Skeletal muscle satellite cell (primary cell): ENCODE results near the gene PSMD5.

Experiments
- H3K27me3 ChIP-seq: 2 replicates; pipeline ENCODE4 v1.7.0; 2013; ENCODE audit warnings: low read length; ENCODE audit not compliant: control insufficient read depth, insufficient read depth
- H3K36me3 ChIP-seq: 2 replicates; pipeline ENCODE4 v1.7.0; 2013; ENCODE audit warnings: mild to moderate bottlenecking, control low read depth, low read length; ENCODE audit not compliant: insufficient read depth
- H3K4me1 ChIP-seq: 2 replicates; pipeline ENCODE4 v1.7.0; 2013; ENCODE audit warnings: low read length; ENCODE audit not compliant: control insufficient read depth, insufficient read depth
- H3K4me2 ChIP-seq: 2 replicates; pipeline ENCODE4 v1.7.0; 2013; ENCODE audit warnings: mild to moderate bottlenecking, low read length
- H3K4me3 ChIP-seq: 2 replicates; pipeline ENCODE4 v1.7.0; 2013; ENCODE audit warnings: low read length
- H3K9ac ChIP-seq: 2 replicates; pipeline ENCODE4 v1.7.0; 2013; ENCODE audit warnings: mild to moderate bottlenecking, low read depth, low read length, moderate library complexity
- H3K9me3 ChIP-seq: replicated peaks from 2 replicates; pipeline ENCODE4 v1.7.0; 2013; ENCODE audit warnings: mild to moderate bottlenecking, control low read depth, low read length

Gene PSMD5

GRCh38 chr9:120863833-120864232 lies 21.1 kb upstream of the PSMD5 start:
- Histone ChIP-seq H3K4me2 (no peak overlapping the region), H3K27me3 (no peaks in the 10 kb centered on the region), H3K4me3 (no peak overlapping the region), H3K9me3 (no peaks in the 10 kb centered on the region), H3K36me3 (peaks cover 56% of the 10 kb centered on the region), H3K9ac (no peak overlapping the region), H3K4me1 (peaks cover 6% of the 10 kb centered on the region)

GRCh38 chr9:120862452-120862851 lies 19.7 kb upstream of the PSMD5 start:
- Histone ChIP-seq H3K4me3 (no peak overlapping the region), H3K36me3 (peaks cover 64% of the 10 kb centered on the region), H3K4me1 (no peaks in the 10 kb centered on the region), H3K9me3 (no peaks in the 10 kb centered on the region), H3K4me2 (no peak overlapping the region), H3K27me3 (no peaks in the 10 kb centered on the region), H3K9ac (no peak overlapping the region)

- Histone ChIP-seq H3K36me3 (peaks cover 65% of the 10 kb centered on the region), H3K9me3 (no peaks in the 10 kb centered on the region), H3K4me1 (no peaks in the 10 kb centered on the region), H3K4me2 (no peak overlapping the region), H3K27me3 (no peaks in the 10 kb centered on the region), H3K9ac (no peak overlapping the region), H3K4me3 (no peak overlapping the region)
Observed at GRCh38 chr9:120861935-120862334, 19.2 kb upstream of the PSMD5 start.

- no peak overlapping the region for H3K9ac ChIP-seq
- H3K36me3 ChIP-seq: peaks cover 59% of the 10 kb centered on the region
Observed at GRCh38 chr9:120860083-120860482, 17.4 kb upstream of the PSMD5 start.

GRCh38 chr9:120859361-120859760 lies 16.6 kb upstream of the PSMD5 start:
- no peak overlapping the region for H3K9ac ChIP-seq
- H3K4me2 ChIP-seq: no peak overlapping the region
- H3K36me3 ChIP-seq: peaks cover 59% of the 10 kb centered on the region
- H3K4me3 ChIP-seq: no peak overlapping the region
- no peaks in the 10 kb centered on the region for H3K9me3 ChIP-seq
- no peaks in the 10 kb centered on the region for H3K27me3 ChIP-seq
- H3K4me1 ChIP-seq: no peaks in the 10 kb centered on the region

More at GRCh38 chr9:120860083-120860482, 17.4 kb upstream of the PSMD5 start:
- Histone ChIP-seq H3K4me2 (no peak overlapping the region), H3K9me3 (no peaks in the 10 kb centered on the region), H3K4me3 (no peak overlapping the region), H3K4me1 (no peaks in the 10 kb centered on the region), H3K27me3 (no peaks in the 10 kb centered on the region)

- H3K36me3 ChIP-seq: peaks cover 59% of the 10 kb centered on the region
- no peak overlapping the region for H3K9ac ChIP-seq
- H3K4me1 ChIP-seq: no peaks in the 10 kb centered on the region
- no peaks in the 10 kb centered on the region for H3K9me3 ChIP-seq
- H3K4me3 ChIP-seq: no peak overlapping the region
- H3K27me3 ChIP-seq: no peaks in the 10 kb centered on the region
- H3K4me2 ChIP-seq: no peak overlapping the region
Observed at GRCh38 chr9:120857902-120858301, 15.2 kb upstream of the PSMD5 start.

- Histone ChIP-seq H3K27me3 (no peaks in the 10 kb centered on the region), H3K36me3 (peaks cover 57% of the 10 kb centered on the region), H3K4me1 (no peaks in the 10 kb centered on the region), H3K9ac (no peak overlapping the region), H3K4me2 (no peak overlapping the region), H3K4me3 (no peak overlapping the region), H3K9me3 (no peaks in the 10 kb centered on the region)
Observed at GRCh38 chr9:120857481-120857880, 14.8 kb upstream of the PSMD5 start.

- H3K4me3 ChIP-seq: no peak overlapping the region
- H3K4me2 ChIP-seq: no peak overlapping the region
- H3K27me3 ChIP-seq: no peaks in the 10 kb centered on the region
- no peaks in the 10 kb centered on the region for H3K4me1 ChIP-seq
- H3K9ac ChIP-seq: no peak overlapping the region
- peaks cover 52% of the 10 kb centered on the region for H3K36me3 ChIP-seq
- no peaks in the 10 kb centered on the region for H3K9me3 ChIP-seq
Observed at GRCh38 chr9:120856700-120857099, 14.0 kb upstream of the PSMD5 start.

GRCh38 chr9:120855827-120856670 lies 13.3 kb upstream of the PSMD5 start:
- Histone ChIP-seq H3K4me3 (no peak overlapping the region), H3K4me2 (no peak overlapping the region), H3K4me1 (no peaks in the 10 kb centered on the region), H3K36me3 (peaks cover 45% of the 10 kb centered on the region), H3K9me3 (no peaks in the 10 kb centered on the region), H3K9ac (no peak overlapping the region), H3K27me3 (no peaks in the 10 kb centered on the region)

- H3K4me3 ChIP-seq: no peak overlapping the region
- no peaks in the 10 kb centered on the region for H3K27me3 ChIP-seq
- no peaks in the 10 kb centered on the region for H3K9me3 ChIP-seq
- no peak overlapping the region for H3K4me2 ChIP-seq
- peaks cover 33% of the 10 kb centered on the region for H3K36me3 ChIP-seq
- no peak overlapping the region for H3K9ac ChIP-seq
- no peaks in the 10 kb centered on the region for H3K4me1 ChIP-seq
Observed at GRCh38 chr9:120854596-120855327, 12.0 kb upstream of the PSMD5 start.

GRCh38 chr9:120853198-120853597 lies 10.5 kb upstream of the PSMD5 start:
- H3K4me2 ChIP-seq: no peak overlapping the region
- H3K27me3 ChIP-seq: no peaks in the 10 kb centered on the region
- H3K9me3 ChIP-seq: no peaks in the 10 kb centered on the region
- no peak overlapping the region for H3K4me3 ChIP-seq
- H3K36me3 ChIP-seq: peaks cover 25% of the 10 kb centered on the region
- no peak overlapping the region for H3K9ac ChIP-seq
- no peaks in the 10 kb centered on the region for H3K4me1 ChIP-seq
